K562 (cell line): ENCODE data around the gene EXTL1. TPM values are rescaled to one million over a fixed set of nuclear protein-coding genes. Genes with fewer than 3 reads are reported as not detected.
A peak's percentile ranks its signal among the peaks of the same experiment; 100 is the strongest.

ENCODE experiments used
- ADNP ChIP-seq: fragments of 200-800 bp; sonication (Bioruptor generic); IDR thresholded peaks from 2 replicates; pipeline ENCODE4 v1.6.1; 2016; ENCODE audit warnings: missing genetic modification characterization, missing compliant biosample characterization
- ESRRA ChIP-seq: fragments of 450-650 bp; IDR thresholded peaks from 2 replicates; pipeline ENCODE4 v1.6.1; 2014; ENCODE audit warnings: low read depth, mild to moderate bottlenecking, moderate library complexity, borderline replicate concordance
- HDAC2 ChIP-seq: fragments of 450-650 bp; IDR thresholded peaks from 2 replicates; pipeline ENCODE4 v1.6.1; 2016; ENCODE audit warnings: mild to moderate bottlenecking
- RBM25 ChIP-seq: fragments of 200-400 bp; formaldehyde crosslinking; IDR thresholded peaks from 2 replicates; pipeline ENCODE4 v1.6.1; 2018; ENCODE audit warnings: low read length, low read depth, moderate library complexity; ENCODE audit not compliant: severe bottlenecking
- SMARCA5 ChIP-seq: fragments of 450-650 bp; IDR thresholded peaks from 2 replicates; pipeline ENCODE4 v1.6.1; 2016
- ZNF121 ChIP-seq: sonication (generic); formaldehyde crosslinking; conservative IDR thresholded peaks from 2 replicates; pipeline ENCODE4 v1.8.0; 2022; ENCODE audit warnings: missing genetic modification reagents
- polyA plus RNA-seq, 8 experiments: library from polyadenylated mRNA; depleted of rRNA in 4 of 8; stranded (reverse) in 5 of 8; unstranded in 3 of 8; fragments of >200 nt; fragmentation: Nextera tagmentation in 2 of 8; fragmentation: Illumina TruSeq in 1 of 8; extraction: Ambion mirVana in 2 of 8; extraction: Trizol in 1 of 8; gene quantifications; 2 replicates each; pipeline versions ENCODE4 v1.2.1 to v1.2.3, GENCODE V29; 2011 to 2014; ENCODE audit warnings: inconsistent platforms in 1 of 8, missing spikeins in 1 of 8
- total RNA-seq, 7 experiments: library from RNA; depleted of rRNA in 6 of 7; stranded (reverse); fragments of >200 nt in 6 of 7; fragmentation: Illumina TruSeq in 2 of 7; extraction: Trizol in 2 of 7; gene quantifications; 2 replicates each; pipeline versions ENCODE4 v1.2.1 to v1.2.3, GENCODE V29; 2011 to 2021; ENCODE audit warnings: low replicate concordance in 1 of 7
- TF ChIP-seq, protein P1 (sequence below): fragments of 450-650 bp; IDR thresholded peaks from 2 replicates; pipeline ENCODE4 v1.6.1; 2016; ENCODE audit warnings: mild to moderate bottlenecking
- TF ChIP-seq, protein P2 (sequence below), 2 experiments: fragments of 250-450 bp in 1 of 2; fragments of 450-650 bp in 1 of 2; sonication (Bioruptor Pico) in 1 of 2; IDR thresholded peaks; 2 replicates each; pipeline versions ENCODE4 v1.6.1 to v1.8.0; 2016 to 2021; ENCODE audit warnings: mild to moderate bottlenecking in 2 of 2, moderate library complexity in 2 of 2, missing compliant biosample characterization in 1 of 2, missing genetic modification characterization in 1 of 2
- TF ChIP-seq, protein P3 (sequence below): fragments of 450-650 bp; IDR thresholded peaks from 2 replicates; pipeline ENCODE4 v1.6.1; 2016; ENCODE audit warnings: borderline replicate concordance

The EXTL1 gene
- total and polyA plus RNA-seq, 9 of the 15 experiments (the other 6 are each of a cell fraction or from before 2014, with no cell fraction given): 0.04 to 0.23 (median 0.08) TPM; not detected in 3

DNA sequence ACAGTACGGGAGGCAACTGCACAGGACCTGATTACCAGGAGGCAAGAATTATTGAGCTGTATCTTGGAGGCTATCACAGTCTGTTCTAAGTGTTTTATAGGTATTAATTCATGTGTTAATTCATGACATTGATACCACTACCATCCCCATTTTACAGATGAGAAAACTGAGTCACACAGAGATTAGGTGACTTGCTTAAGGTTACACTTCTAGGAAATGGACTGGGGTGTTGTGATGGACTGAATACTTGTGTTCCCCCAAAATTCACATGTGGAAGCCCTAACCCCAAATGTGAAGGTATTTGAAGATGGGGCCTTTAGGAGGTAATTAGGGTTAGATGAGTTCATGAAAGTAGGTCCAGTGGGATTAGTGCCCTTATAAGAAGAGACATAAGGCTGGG lies 55.9 kb downstream of the EXTL1 start (continued):
- TF ChIP-seq, protein P1, sequence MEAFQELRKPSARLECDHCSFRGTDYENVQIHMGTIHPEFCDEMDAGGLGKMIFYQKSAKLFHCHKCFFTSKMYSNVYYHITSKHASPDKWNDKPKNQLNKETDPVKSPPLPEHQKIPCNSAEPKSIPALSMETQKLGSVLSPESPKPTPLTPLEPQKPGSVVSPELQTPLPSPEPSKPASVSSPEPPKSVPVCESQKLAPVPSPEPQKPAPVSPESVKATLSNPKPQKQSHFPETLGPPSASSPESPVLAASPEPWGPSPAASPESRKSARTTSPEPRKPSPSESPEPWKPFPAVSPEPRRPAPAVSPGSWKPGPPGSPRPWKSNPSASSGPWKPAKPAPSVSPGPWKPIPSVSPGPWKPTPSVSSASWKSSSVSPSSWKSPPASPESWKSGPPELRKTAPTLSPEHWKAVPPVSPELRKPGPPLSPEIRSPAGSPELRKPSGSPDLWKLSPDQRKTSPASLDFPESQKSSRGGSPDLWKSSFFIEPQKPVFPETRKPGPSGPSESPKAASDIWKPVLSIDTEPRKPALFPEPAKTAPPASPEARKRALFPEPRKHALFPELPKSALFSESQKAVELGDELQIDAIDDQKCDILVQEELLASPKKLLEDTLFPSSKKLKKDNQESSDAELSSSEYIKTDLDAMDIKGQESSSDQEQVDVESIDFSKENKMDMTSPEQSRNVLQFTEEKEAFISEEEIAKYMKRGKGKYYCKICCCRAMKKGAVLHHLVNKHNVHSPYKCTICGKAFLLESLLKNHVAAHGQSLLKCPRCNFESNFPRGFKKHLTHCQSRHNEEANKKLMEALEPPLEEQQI: 0 out of 2 replicates have a peak, but pooled peaks have one; percentile 32
- TF ChIP-seq RBM25 (peak; percentile 98), HDAC2 (peak; percentile 99), ADNP (tag) (peak; percentile 99), SMARCA5 (peak; percentile 95; the same call in 1 of the 2 replicates), ESRRA (peak; percentile 34; the same call in 1 of the 2 replicates), ZNF121 (peak; percentile 24)
- TF ChIP-seq, protein P2, sequence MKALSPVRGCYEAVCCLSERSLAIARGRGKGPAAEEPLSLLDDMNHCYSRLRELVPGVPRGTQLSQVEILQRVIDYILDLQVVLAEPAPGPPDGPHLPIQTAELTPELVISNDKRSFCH (CRISPR knock-in tag; IDR thresholded peaks at IDR 0.05): no peak
- TF ChIP-seq, protein P2 (tag; IDR thresholded peaks at IDR 0.05): 0 out of 2 replicates have a peak, but pooled peaks have one; percentile 45
- TF ChIP-seq, protein P3, sequence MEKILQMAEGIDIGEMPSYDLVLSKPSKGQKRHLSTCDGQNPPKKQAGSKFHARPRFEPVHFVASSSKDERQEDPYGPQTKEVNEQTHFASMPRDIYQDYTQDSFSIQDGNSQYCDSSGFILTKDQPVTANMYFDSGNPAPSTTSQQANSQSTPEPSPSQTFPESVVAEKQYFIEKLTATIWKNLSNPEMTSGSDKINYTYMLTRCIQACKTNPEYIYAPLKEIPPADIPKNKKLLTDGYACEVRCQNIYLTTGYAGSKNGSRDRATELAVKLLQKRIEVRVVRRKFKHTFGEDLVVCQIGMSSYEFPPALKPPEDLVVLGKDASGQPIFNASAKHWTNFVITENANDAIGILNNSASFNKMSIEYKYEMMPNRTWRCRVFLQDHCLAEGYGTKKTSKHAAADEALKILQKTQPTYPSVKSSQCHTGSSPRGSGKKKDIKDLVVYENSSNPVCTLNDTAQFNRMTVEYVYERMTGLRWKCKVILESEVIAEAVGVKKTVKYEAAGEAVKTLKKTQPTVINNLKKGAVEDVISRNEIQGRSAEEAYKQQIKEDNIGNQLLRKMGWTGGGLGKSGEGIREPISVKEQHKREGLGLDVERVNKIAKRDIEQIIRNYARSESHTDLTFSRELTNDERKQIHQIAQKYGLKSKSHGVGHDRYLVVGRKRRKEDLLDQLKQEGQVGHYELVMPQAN: 0 out of 2 replicates have a peak, but pooled peaks have one; percentile 39
